HG03558 (cell line): ENCODE results near the gene LRCOL1.

Experiments used
- ATAC-seq: cut with Tn5 transposase; IDR thresholded peaks from one replicate; pipeline ENCODE4 v1.9.1; 2021; ENCODE audit warnings: moderate number of reproducible peaks; ENCODE audit not compliant: unreplicated experiment; ENCODE audit errors: extremely low read depth

LRCOL1 gene

GRCh38 chr12:132571598-132571997 lies 38.8 kb downstream of the LRCOL1 start:
- no peak for ATAC-seq

GRCh38 chr12:132571051-132571450 lies 39.3 kb downstream of the LRCOL1 start:
- ATAC-seq = no peak

- no peak for ATAC-seq
Observed at GRCh38 chr12:132570635-132571034, 39.7 kb downstream of the LRCOL1 start.

- no peak for ATAC-seq
Observed at GRCh38 chr12:132569856-132570480, 40.4 kb downstream of the LRCOL1 start.

GRCh38 chr12:132568826-132569480 lies 41.4 kb downstream of the LRCOL1 start:
- ATAC-seq = no peak

GRCh38 chr12:132568301-132568700 lies 42.1 kb downstream of the LRCOL1 start:
- ATAC-seq = no peak

- ATAC-seq = no peak
Observed at GRCh38 chr12:132566516-132567131, 43.8 kb downstream of the LRCOL1 start.

GRCh38 chr12:132565365-132565764 lies 45.0 kb downstream of the LRCOL1 start:
- ATAC-seq = no peak

GRCh38 chr12:132563911-132564310 lies 46.5 kb downstream of the LRCOL1 start:
- ATAC-seq = no peak

- no peak for ATAC-seq
Observed at GRCh38 chr12:132562489-132563021, 47.8 kb downstream of the LRCOL1 start.

GRCh38 chr12:132561427-132562156 lies 48.8 kb downstream of the LRCOL1 start:
- ATAC-seq = no peak

GRCh38 chr12:132560614-132561426 lies 49.6 kb downstream of the LRCOL1 start:
- no peak for ATAC-seq

GRCh38 chr12:132560364-132560613 lies 50.1 kb downstream of the LRCOL1 start:
- ATAC-seq = no peak

GRCh38 chr12:132559652-132560363 lies 50.6 kb downstream of the LRCOL1 start:
- ATAC-seq = no peak

- ATAC-seq = no peak
Observed at GRCh38 chr12:132558861-132559623, 51.3 kb downstream of the LRCOL1 start.

- ATAC-seq = no peak
Observed at GRCh38 chr12:132558042-132558856, 52.1 kb downstream of the LRCOL1 start.

GRCh38 chr12:132557291-132558015 lies 52.9 kb downstream of the LRCOL1 start:
- ATAC-seq = no peak
